Measurements from ENCODE around the gene ZNF550.
"Not testable (repeated sequence)": the region's sequence is repeated elsewhere in the genome, so short reads cannot be mapped to it uniquely, and the experiment has no call there.

Gene ZNF550

DNA sequence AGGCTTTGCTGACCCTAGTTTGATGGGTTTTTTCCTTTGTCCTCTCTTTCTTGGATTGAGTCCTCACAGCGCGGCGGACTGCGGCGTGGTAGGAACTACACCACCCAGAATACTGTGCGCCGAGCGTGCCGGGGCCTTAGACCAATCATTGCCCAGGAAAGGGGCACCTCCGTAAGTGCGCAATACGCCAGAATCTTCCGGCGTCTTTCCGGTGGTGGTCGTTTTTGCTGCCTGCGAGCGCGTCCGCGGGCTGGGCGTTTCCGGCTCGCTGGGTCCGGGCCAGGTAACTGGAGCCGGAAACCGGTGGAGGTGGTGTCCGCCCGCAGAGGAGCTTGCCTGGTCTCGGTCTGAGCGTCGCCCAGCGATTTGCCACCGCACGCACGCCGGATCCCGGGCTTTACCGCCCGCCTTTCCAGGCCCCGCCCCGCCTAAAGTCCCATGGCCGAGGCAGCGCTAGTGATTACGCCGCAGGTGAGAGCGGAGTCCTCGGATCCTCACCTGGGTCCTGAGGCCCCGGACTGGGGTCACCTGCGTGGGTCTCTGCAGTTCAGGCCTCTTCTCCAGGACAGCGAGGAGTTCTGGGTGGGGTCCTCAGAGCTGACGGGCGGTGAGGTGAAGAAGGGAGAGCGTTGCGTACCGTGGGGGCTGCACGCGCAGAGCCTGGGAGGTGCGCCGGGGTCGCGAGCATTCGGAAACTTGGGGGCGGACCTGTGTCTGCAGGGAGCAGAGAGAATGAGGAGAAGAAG, 32.4 kb downstream of the ZNF550 start, which contains the start of gene ZNF549:
TSS of gene ZNF549 (plus strand) at position 221 of the 746 bp plus-strand sequence. CDS start at position 439, 218 bp downstream.
- DNase-seq = peak; percentile 64

DNA sequence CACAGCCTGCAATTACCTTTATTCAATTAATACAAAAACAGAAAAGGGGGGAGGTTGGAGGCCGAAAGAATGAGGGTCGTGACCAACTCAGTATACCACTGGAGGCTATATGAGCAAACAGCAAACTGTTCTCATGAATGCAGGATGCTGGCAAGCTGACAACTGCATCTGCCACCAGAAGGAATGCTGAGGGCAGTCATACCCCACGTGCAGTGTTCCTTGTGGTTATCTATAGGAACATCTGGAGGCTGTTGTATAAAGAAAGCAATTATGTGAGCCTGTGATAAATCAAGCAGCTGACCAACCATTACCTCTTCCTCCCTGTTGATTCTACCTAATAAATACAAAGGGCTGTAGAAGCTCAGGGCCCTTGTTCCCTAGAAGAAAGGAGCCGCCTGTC, 41.6 kb downstream of the ZNF550 start:
- not testable (repeated sequence) for DNase-seq

GRCh38 chr19:57515255-57515654, 44.4 kb downstream of the ZNF550 start:
- DNase-seq = no peak

DNA sequence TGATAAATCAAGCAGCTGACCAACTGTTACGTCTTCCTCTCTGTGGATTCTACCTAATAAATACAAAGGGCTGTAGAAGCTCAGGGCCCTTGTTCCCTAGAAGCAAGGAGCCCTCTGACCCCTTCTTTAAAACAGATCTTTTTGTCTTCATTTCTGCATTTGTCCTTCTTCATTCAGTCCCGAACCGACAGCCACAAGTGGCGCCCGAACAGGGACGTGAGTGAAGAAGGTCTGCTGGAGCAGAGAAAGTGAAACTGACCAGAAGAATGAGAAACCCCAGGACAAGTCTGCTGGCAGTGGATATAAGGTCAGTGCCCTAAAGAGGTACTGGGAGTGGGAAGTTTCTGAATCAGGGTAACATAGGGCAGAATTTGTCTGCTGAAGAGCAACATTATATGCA, 46.8 kb downstream of the ZNF550 start:
- no peak for DNase-seq

GRCh38 chr19:57511484-57511883, 48.2 kb downstream of the ZNF550 start:
- no peak for DNase-seq

- no peak for DNase-seq
Observed at GRCh38 chr19:57506163-57506562, 53.5 kb downstream of the ZNF550 start.

DNA sequence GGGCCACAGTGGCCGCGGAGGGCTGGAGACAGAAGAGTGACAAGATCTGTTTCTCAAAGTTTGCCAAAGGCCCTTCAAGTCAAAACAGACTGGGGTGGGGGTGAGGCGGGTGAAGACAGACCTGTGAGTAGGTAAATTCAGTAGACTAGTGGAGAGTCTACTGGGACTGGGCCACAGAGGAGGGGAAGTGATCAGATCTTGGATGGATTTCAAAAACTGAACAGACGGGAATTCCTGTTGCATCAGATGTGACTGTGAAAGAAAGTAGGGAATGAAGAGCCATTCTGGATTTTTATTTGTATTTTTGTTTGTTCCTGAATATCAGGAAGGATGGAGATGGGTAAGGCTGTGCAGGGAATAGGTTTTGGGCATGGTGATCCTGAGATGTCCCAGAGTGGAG, 59.3 kb downstream of the ZNF550 start:
- not testable (repeated sequence) for DNase-seq

DNA sequence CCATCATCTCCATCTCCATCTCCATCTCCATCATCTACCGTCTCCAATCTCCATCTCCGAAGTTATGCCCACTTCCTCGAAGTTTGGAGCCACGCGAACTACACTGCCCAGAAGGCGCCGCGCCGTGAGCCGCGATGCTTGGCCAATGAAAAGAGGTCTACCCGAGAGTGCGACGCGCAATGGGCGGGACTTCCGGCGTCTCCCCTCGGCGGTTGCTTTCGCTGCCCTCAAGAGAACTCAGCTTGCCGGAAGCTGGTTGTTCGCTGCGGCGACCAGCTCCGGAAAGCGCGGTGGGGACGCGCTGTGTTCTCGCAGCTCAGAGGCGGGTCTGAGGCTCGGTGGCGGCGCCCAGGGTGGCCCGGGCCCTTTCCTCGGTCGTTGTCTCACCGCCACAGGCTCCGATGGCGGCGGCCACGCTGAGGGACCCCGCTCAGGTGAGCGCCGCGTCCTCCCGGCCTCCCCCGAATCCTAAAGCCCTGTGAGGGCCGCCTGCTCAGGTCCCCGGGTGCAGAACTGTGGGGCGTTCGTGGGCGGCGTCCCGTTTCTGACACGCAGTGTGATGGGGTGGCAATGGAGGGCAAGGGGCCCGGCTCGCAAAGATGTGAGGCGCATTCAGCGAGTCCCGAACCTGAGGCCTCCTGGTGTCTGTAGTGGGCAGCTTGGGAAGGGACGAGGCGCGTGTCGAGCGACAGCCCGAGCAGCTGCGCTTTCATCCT, 59.8 kb downstream of the ZNF550 start, which contains the start of gene ZNF773:
TSS of gene ZNF773 (plus strand) at position 259 of the 716 bp plus-strand sequence. CDS start at position 402, 143 bp downstream.
- peak; percentile 44 for DNase-seq

DNA sequence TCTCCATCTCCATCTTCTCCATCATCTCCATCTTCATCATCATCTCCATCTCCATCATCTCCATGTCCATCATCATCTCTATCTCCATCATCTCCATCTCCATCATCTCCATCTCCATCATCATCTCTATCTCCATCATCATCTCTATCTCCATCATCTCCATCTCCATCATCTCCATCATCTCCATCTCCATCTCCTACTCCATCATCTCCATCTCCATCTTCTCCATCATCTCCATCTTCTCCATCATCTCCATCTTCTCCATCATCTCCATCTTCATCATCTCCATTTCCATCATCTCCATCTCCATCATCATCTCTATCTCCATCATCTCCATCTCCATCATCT, 60.4 kb downstream of the ZNF550 start:
- not testable (repeated sequence) for DNase-seq

DNA sequence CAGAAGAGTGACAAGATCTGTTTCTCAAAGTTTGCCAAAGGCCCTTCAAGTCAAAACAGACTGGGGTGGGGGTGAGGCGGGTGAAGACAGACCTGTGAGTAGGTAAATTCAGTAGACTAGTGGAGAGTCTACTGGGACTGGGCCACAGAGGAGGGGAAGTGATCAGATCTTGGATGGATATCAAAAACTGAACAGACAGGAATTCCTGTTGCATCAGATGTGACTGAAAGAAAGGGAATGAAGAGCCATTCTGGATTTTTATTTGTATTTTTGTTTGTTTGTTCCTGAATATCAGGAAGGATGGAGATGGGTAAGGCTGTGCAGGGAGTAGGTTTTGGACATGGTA, 71.4 kb downstream of the ZNF550 start:
- not testable (repeated sequence) for DNase-seq

GRCh38 chr19:57487477-57488298, 72.0 kb downstream of the ZNF550 start, which contains the start of gene ZNF419:
Gene ZNF419 (plus strand): TSS chr19:57487750. CDS start chr19:57487951, 201 bp downstream.
- peak; percentile 63 for DNase-seq

All from 8988T (cell line).